Duodenal mucosa (tissue), 2 donors: ENCODE data around the gene GSTM3.
"Not testable (repeated sequence)": the region's sequence is repeated elsewhere in the genome, so short reads cannot be mapped to it uniquely, and the experiment has no call there.

Source experiments
- H3K27ac ChIP-seq: one replicate; pipeline ENCODE4 v1.7.0; 2013; ENCODE audit warnings: low read depth, low read length
- H3K27me3 ChIP-seq, 2 donors: one replicate each; pipeline ENCODE4 v1.7.0; 2013; ENCODE audit warnings: low read length in 2 of 2, control low read depth in 1 of 2; ENCODE audit not compliant: insufficient read depth in 2 of 2, control insufficient read depth in 1 of 2
- H3K36me3 ChIP-seq, 2 donors: one replicate each; pipeline ENCODE4 v1.7.0; 2013; ENCODE audit warnings: low read length in 2 of 2, control low read depth in 1 of 2; ENCODE audit not compliant: insufficient read depth in 2 of 2, control insufficient read depth in 1 of 2
- H3K4me1 ChIP-seq, 2 donors: one replicate each; pipeline ENCODE4 v1.7.0; 2013; ENCODE audit warnings: low read length in 2 of 2, control low read depth in 1 of 2; ENCODE audit not compliant: insufficient read depth in 2 of 2, control insufficient read depth in 1 of 2
- H3K4me3 ChIP-seq, 2 donors: one replicate each; pipeline ENCODE4 v1.7.0; 2013; ENCODE audit warnings: low read length in 2 of 2, low read depth in 1 of 2
- H3K9ac ChIP-seq, 2 donors: one replicate each; pipeline ENCODE4 v1.7.0; 2013; ENCODE audit warnings: low read length in 2 of 2, low read depth in 1 of 2
- H3K9me3 ChIP-seq, 2 donors: one replicate each; pipeline ENCODE4 v1.7.0; 2013; ENCODE audit warnings: low read length in 2 of 2, control low read depth in 1 of 2; ENCODE audit not compliant: control insufficient read depth in 1 of 2

The GSTM3 gene

DNA sequence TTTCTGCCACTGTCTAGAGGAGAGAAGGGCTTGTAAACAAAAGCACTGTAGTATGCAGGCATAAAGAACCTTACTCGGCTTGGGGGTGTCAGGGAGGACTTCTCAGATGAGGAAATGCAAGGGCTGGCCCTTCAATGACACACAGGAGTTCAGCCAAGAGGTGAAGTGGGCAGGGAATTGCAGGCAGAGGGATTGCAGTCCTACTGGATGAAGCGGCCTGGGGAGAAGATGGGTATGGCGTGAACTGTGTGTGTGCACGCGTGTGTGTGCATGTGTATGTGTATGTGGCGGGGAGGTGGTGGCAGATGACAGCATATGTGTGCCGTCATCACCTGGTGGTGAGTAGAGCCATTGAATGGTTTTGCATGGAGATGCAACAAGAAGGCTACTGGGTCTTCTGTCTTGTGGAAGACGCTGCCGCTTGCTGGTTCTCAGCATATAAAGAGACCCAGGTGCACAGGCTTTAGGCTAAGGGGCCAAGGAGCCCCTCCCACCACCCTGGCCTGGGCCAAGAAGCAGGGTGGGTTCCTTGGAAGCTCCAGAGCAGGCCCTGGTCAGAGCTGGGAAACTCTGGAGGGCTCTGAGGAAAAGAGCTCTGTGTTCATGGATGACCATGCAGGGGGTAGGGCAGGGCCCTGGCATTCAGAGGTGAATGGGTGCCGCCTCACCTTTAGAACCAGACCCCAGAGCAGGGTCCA lies 26.9 kb upstream of the GSTM3 start:
- Histone ChIP-seq H3K9ac (peak overlapping the region in 1 of 2 donors; percentile 20), H3K4me1 (peaks cover 54 to 56% of the 10 kb centered on the region in 2 donors), H3K4me3 (no peak overlapping the region), H3K36me3 (no peaks in the 10 kb centered on the region), H3K27ac (no peak overlapping the region), H3K27me3 (no peaks in the 10 kb centered on the region), H3K9me3 (no peaks in the 10 kb centered on the region)

DNA sequence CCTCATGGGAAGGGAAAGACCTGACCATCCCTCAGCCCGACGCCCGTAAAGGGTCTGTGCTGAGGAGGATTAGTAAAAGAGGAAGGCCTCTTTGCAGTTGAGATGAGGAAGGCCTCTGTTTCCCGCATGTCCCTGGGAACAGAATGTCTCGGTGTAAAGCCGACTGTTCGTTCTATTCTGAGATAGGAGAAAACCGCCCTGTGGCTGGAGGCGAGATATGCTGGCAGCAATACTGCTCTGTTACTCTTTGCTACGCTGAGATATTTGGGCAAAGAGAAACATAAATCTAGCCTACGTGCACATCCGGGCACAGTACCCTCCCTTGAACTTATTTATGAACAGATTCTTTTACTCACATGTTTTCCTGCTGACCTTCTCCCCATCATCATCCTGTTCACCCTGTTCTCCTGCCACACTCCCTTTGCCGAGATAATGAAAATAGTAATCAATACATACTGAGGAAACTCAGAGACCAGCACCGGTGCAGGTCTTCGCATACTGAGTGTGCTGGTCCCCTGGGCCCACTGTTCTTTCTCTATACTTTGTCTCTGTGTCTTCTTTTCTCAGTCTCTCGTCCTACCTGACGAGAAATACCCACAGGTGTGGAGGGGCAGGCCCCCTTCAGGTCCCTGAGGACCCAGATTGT lies 26.3 kb upstream of the GSTM3 start:
- H3K27ac ChIP-seq, H3K27me3 ChIP-seq, H3K9me3 ChIP-seq, H3K4me3 ChIP-seq, H3K36me3 ChIP-seq: not testable (repeated sequence)
- Histone ChIP-seq H3K4me1 (peaks cover 51 to 55% of the 10 kb centered on the region in 2 donors), H3K9ac (peak overlapping the region in 1 of 2 donors; percentile 20)

DNA sequence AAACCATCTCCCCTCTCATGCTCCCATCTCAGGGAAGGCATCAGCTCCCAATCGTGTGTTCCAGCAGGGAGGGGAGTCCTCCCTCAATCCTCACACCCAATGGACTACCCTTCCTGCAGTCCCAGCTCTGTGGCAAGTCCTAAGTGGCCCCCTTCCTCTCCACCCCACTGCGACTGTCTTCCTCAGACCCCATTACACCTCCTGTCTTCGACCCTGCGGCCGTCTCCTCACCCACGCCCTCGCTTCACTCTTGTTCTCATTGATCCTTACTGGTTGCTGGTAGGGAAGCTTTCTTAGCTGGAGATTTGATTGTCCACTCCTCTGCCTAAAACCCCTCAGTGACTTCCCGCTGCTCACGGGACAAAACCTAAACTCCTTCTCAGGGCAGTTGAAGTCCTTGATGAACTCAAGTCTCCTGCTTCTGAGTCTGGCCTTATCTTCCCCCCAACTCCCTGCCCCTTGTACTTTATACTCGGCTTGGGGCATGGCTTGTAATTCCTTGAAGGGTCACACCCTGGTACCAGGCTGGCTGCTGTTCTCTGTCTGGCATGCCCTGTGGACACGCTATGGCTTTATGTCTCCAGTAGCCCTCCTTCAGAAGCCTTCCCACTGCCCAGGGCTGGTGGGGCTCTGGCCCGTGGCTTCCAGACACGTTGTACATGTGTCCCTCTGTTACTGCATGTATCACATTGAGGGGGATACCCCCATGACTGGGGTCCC lies 25.2 kb upstream of the GSTM3 start:
- peak overlapping the region; percentile 24 to 57 for H3K4me3 ChIP-seq
- H3K27me3 ChIP-seq, result no peaks in the 10 kb centered on the region
- H3K9me3 ChIP-seq, result no peaks in the 10 kb centered on the region
- H3K9ac ChIP-seq, result peak overlapping the region; percentile 77 to 100
- peaks cover 0 to 8% of the 10 kb centered on the region in 2 donors for H3K36me3 ChIP-seq
- H3K4me1 ChIP-seq, result peaks cover 54 to 61% of the 10 kb centered on the region in 2 donors
- H3K27ac ChIP-seq, result peak overlapping the region; percentile 26

DNA sequence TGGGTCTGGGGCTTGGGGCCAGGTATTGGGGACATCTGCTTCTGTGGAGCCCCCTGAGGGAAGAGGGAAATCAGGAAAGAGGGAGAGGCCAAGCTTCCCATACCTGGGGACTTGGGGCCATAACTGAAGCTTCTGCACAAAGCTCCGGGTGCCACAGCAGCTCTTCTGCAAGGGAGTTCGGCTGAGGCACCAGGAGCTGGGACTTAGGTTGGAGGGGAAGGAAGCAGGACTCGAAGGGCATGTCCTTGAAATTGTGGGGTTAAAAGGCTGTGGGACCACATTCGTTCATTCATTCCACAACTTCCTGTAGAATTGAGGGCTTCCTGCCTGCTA lies 24.6 kb upstream of the GSTM3 start:
- H3K27ac ChIP-seq, result peak overlapping the region; percentile 18

DNA sequence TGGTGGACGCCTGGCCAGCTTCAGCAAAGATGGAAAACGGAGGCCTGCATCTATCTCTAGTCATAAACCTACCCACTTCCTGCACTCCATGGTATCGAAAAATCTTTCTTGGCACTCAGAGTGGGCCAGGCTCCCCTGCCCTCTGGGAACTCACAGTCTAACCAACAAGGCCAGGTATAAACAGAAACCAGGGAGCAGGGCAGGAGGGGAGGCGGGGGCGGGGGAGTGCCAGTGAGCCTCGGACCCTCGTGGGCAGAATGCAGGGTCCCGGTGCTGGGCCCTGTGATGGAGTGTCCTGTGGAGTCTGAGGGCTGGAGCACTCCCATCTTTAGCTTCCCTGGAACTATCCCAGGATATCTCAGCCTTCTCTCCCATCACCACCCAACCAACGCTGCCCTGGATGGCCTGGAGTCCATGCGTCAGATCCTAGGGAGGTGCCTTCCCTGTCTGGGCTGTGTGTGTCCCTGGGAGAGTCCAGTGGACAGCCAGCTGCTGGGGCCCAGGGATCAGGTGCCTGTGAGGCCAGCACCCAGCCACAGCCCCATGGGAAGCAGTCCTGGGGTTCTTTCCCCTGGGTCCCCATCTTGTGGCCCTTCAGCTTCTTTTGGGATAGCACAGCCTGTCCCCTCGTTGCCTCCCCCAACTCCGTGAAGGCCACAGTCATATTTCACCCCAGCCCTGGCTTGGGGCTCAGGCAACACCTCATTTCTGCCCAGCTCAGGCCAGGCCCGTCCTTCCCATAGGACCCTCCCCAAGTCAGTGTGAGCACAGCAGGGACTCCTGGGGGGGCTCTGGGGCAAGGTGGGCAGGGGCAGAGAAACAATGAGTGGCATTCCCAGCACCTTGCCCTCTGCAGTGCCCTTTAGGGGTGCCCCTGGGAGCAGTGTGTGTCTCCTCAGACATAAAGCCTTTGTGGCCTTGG lies 24.0 kb upstream of the GSTM3 start:
- peak overlapping the region in 1 of 2 donors; percentile 91 for H3K4me3 ChIP-seq
- peaks cover 66 to 67% of the 10 kb centered on the region in 2 donors for H3K4me1 ChIP-seq
- no peaks in the 10 kb centered on the region for H3K9me3 ChIP-seq
- peaks cover 6 to 19% of the 10 kb centered on the region in 2 donors for H3K36me3 ChIP-seq
- H3K9ac ChIP-seq, result peak overlapping the region; percentile 91 to 100
- H3K27me3 ChIP-seq, result no peaks in the 10 kb centered on the region
- peak overlapping the region; percentile 96 for H3K27ac ChIP-seq

More for the DNA sequence above, 24.6 kb upstream of the GSTM3 start:
- no peaks in the 10 kb centered on the region for H3K27me3 ChIP-seq
- no peaks in the 10 kb centered on the region for H3K9me3 ChIP-seq
- peaks cover 60 to 67% of the 10 kb centered on the region in 2 donors for H3K4me1 ChIP-seq
- H3K4me3 ChIP-seq, result peak overlapping the region; percentile 24 to 57
- H3K9ac ChIP-seq, result peak overlapping the region; percentile 77 to 100
- peaks cover 2 to 14% of the 10 kb centered on the region in 2 donors for H3K36me3 ChIP-seq

DNA sequence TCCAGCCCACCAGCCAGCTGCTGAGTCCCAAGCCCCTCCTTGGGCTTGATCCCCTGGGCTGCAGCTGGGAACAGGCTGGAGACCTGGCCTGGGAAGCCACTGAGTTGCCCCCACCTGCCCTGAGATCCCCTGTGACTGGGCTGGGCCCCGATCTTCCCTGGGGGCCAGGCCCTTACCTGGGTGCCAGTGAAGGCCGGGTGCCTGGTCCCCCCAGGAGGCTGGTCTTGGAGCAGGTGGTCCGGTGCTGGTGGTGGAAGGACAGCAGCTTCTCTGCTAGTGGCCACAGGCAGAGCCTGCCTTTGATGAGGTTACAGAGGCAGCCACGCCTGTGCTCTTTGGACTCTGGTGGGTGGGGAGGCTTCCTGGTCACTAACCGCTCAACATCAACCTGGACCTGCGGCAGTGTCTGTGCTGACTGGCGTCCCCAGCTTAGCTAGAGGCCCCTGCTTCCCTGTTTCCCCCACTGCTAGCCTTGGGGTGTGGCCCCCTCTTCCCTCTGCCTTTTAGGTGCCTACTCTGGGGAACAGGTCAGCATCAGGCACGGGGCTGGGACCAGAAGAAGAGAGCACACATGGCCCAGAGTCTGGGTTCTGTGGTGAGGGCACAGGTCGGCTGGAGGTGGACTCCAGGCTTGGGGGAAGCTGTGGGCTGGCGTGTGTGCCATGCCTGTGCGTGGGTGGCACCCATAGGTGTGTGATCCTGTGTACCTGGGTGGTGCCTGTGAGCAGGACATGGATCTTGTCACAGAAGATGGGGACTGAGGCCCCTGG lies 23.0 kb upstream of the GSTM3 start, which contains the start of gene EPS8L3:
EPS8L3 (minus strand) TSS at position 278 of the 770 bp plus-strand sequence. CDS start 2,174 bp downstream, outside the sequence.
- Histone ChIP-seq H3K9ac (peak within 1 kb of the TSS; percentile 91 to 100), H3K27ac (peak within 1 kb of the TSS; percentile 96)

DNA sequence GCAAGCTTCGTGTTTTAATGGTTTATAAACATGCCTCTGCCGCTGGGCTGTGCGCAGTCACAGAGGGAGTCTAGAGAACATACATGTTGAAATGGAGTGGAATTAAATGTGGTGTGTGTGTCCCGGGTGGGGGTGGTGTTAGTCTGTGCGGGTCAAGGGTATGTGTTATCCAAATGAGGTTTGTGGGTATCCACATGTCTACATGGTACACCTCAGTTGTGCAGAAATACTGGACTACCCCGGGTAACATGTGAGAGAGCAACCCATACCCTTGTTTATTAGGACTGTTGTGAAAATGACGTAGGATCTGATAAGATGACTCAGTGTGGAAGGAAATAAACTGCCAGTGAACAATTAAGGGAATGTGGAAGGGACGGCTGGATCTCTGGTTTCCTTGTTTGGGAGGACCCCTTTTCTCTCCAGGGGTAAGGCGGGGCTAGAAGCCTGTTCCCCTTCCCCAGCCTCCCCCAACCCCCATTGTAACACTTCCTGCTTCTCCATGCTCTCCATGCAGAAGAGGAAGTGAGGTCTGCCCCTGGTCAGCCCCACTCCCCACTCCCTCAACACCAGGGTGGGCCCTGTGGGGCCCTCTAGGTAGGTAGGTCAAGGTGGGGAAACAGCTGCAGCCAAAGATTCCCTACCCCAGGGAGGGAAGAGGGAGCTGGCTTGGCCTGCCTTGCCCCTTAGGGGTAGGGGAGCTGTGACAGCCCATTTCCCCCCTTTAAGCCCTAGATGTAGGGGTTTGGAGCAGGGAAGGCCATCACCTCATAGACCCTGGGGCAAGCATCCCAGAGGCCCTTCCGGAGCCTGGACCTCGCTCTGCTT lies 22.2 kb upstream of the GSTM3 start:
- Histone ChIP-seq H3K27ac (peak overlapping the region; percentile 96), H3K27me3 (no peaks in the 10 kb centered on the region), H3K9me3 (no peaks in the 10 kb centered on the region), H3K36me3 (peaks cover 19 to 36% of the 10 kb centered on the region in 2 donors), H3K4me3 (peak overlapping the region; percentile 77 to 91), H3K9ac (peak overlapping the region; percentile 91 to 100), H3K4me1 (peaks cover 64 to 70% of the 10 kb centered on the region in 2 donors)

More for the DNA sequence above, 23.0 kb upstream of the GSTM3 start, which contains the start of gene EPS8L3:
- H3K4me1 ChIP-seq, result peaks cover 67 to 73% of the 10 kb centered on the region in 2 donors
- H3K36me3 ChIP-seq, result peaks cover 14 to 29% of the 10 kb centered on the region in 2 donors
- peak within 1 kb of the TSS; percentile 77 to 91 for H3K4me3 ChIP-seq
- H3K9me3 ChIP-seq, result no peaks in the 10 kb centered on the region
- no peaks in the 10 kb centered on the region for H3K27me3 ChIP-seq

DNA sequence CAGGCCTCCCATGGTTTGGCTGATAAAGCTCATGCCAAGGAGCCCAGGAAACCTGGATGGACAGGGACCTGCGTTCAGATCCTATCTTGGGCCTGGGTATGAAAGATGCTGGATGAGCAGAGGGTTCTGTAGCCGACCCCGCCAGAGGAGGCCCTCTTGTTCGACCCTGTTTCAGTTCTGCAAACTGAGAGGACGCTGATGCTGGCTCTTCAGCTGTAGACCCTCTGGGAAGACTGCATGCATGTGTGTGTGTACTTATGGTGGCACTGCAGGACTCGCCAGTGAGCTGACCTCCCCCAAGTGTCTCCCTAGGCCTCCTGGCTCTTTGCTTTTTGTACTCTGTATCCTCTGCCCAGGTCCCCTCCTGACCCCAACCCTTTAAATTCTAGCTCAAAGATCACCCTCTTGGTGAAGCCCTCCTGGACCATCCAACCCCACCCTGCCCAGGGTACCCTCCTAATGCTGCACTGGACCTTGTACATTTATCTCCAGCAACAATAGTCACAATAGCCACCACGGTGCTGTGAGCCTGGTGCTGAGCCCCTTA lies 21.3 kb upstream of the GSTM3 start:
- H3K27me3 ChIP-seq, result no peaks in the 10 kb centered on the region
- H3K27ac ChIP-seq, result peak overlapping the region; percentile 53
- H3K9me3 ChIP-seq, result no peaks in the 10 kb centered on the region
- H3K4me3 ChIP-seq, result peak overlapping the region; percentile 77 to 91
- H3K9ac ChIP-seq, result peak overlapping the region; percentile 91 to 100
- H3K36me3 ChIP-seq, result peaks cover 25 to 43% of the 10 kb centered on the region in 2 donors
- H3K4me1 ChIP-seq, result peaks cover 55 to 60% of the 10 kb centered on the region in 2 donors
